K562 (cell line): Measurements from ENCODE around the gene MRI1. TPM values are rescaled to one million over a fixed set of nuclear protein-coding genes. Genes with fewer than 3 reads are reported as not detected.

Source experiments
- ATAC-seq: fragments of 200-7000 bp; cut with Tn5 transposase; 3 replicates; pipeline ENCODE4 v1.9.1; 2020; ENCODE audit warnings: moderate library complexity
- BruUV-seq: library from RNA; stranded (reverse); fragments of 400-500 nt; replicated peaks from 2 replicates; lab custom pipeline; 2021; lab: Mats Ljungman, UMichigan
- CTCF ChIA-PET: fragments of 300-600 bp; formaldehyde crosslinking; extraction: SDS; loops from one replicate; lab custom pipeline; 2021; ENCODE audit warnings: low intra/inter-chr PET ratio; lab: Yijun Ruan, JAX
- POLR2A ChIA-PET: fragments of 300-600, 350-650 bp; sonication (Branson Sonifier 250); formaldehyde crosslinking; extraction: SDS; loops from one replicate; lab custom pipeline; 2021; ENCODE audit warnings: antibody characterized with exemption, inconsistent platforms; lab: Yijun Ruan, JAX
- DNase-seq, 4 experiments: peaks; one replicate each; pipeline versions ENCODE4 v3.0.0 to v3.0.0-alpha.2; 2011 to 2018; ENCODE audit warnings: low spot score in 3 of 4, mixed read lengths in 3 of 4; ENCODE audit errors: extremely low read depth in 1 of 4
- FAIRE-seq: peaks from 2 replicates; lab custom pipeline; 2011; peaks lifted over from hg19 to GRCh38; lab: Jason Lieb, UNC
- H2AFZ ChIP-seq: 2 replicates; pipeline ENCODE4 v1.6.0; 2011; ENCODE audit warnings: low read depth, low read length, control low read depth, inconsistent platforms
- H3K27ac ChIP-seq: fragments of 200-600 bp; 3 replicates; pipeline ENCODE4 v1.8.0; 2011; ENCODE audit warnings: low read depth, mild to moderate bottlenecking, control low read depth, inconsistent platforms, low read length, moderate library complexity, mixed read lengths; ENCODE audit errors: extremely low read depth
- H3K27me3 ChIP-seq, 2 experiments: fragments of 300-600 bp in 1 of 2; 2 replicates in 1 of 2; 3 replicates in 1 of 2; pipeline versions ENCODE4 v1.6.0 to v1.8.0; 2011; ENCODE audit warnings: inconsistent platforms in 2 of 2, low read length in 2 of 2, mild to moderate bottlenecking in 1 of 2, mixed read lengths in 1 of 2, moderate library complexity in 1 of 2; ENCODE audit not compliant: control insufficient read depth in 2 of 2, insufficient read depth in 2 of 2
- H3K36me3 ChIP-seq: fragments of 300-600 bp; 3 replicates; pipeline ENCODE4 v1.8.0; 2011; ENCODE audit warnings: mild to moderate bottlenecking, low read length, inconsistent platforms; ENCODE audit not compliant: control insufficient read depth, insufficient read depth
- H3K4me1 ChIP-seq, 2 experiments: fragments of 200-600 bp in 1 of 2; replicated peaks in 1 of 2; 2 replicates in 1 of 2; 3 replicates in 1 of 2; pipeline versions ENCODE4 v1.5.1 to v1.8.0; 2011; ENCODE audit warnings: inconsistent platforms in 2 of 2, low read length in 2 of 2, mild to moderate bottlenecking in 1 of 2, mixed read lengths in 1 of 2, moderate library complexity in 1 of 2; ENCODE audit not compliant: control insufficient read depth in 2 of 2, insufficient read depth in 2 of 2
- H3K4me2 ChIP-seq: 2 replicates; pipeline ENCODE4 v1.6.1; 2011; ENCODE audit warnings: low read length, control low read depth, inconsistent platforms, mixed read lengths; ENCODE audit not compliant: insufficient read depth
- H3K4me3 ChIP-seq: fragments of 200-600 bp; sonication (generic), shearing (Covaris generic); 2 replicates; pipeline ENCODE4 v1.5.1; 2016; ENCODE audit warnings: control low read depth, inconsistent platforms
- H3K79me2 ChIP-seq: fragments of 200-600 bp; 3 replicates; pipeline ENCODE4 v1.8.0; 2011; ENCODE audit warnings: low read length, inconsistent platforms; ENCODE audit not compliant: control insufficient read depth, insufficient read depth
- H3K9ac ChIP-seq, 2 experiments: 2 replicates each; pipeline versions ENCODE4 v1.6.0 to v1.6.1; 2011; ENCODE audit warnings: low read depth in 2 of 2, low read length in 2 of 2, control low read depth in 1 of 2, inconsistent platforms in 1 of 2, mild to moderate bottlenecking in 1 of 2, mixed read lengths in 1 of 2; ENCODE audit not compliant: insufficient read depth in 1 of 2
- H3K9me1 ChIP-seq: one replicate; pipeline ENCODE4 v1.6.0; 2011; ENCODE audit warnings: inconsistent platforms, mild to moderate bottlenecking, low read length, moderate library complexity; ENCODE audit not compliant: control insufficient read depth, insufficient read depth
- H3K9me3 ChIP-seq: replicated peaks from 2 replicates; pipeline ENCODE4 v1.5.1; 2011; ENCODE audit warnings: low read depth, low read length, inconsistent platforms; ENCODE audit not compliant: control insufficient read depth, insufficient read depth
- H4K20me1 ChIP-seq: replicated peaks from 2 replicates; pipeline ENCODE4 v1.6.1; 2011; ENCODE audit warnings: low read length, inconsistent platforms, mixed read lengths; ENCODE audit not compliant: control insufficient read depth, insufficient read depth
- FOS ChIP-seq: IDR thresholded peaks from 3 replicates; pipeline ENCODE4 v1.6.1; 2011; ENCODE audit not compliant: insufficient read length; ENCODE audit errors: extremely low read depth
- JUN ChIP-seq, 2 experiments: sonication (generic) in 1 of 2; formaldehyde crosslinking in 1 of 2; IDR thresholded peaks; 2 replicates each; pipeline versions ENCODE4 v1.6.1 to v1.8.0; 2012 to 2022; ENCODE audit warnings: borderline replicate concordance in 2 of 2, mild to moderate bottlenecking in 2 of 2, improper control_type of control experiment in 1 of 2, low read depth in 1 of 2, low read length in 1 of 2, missing genetic modification reagents in 1 of 2
- NFIC ChIP-seq: fragments of 450-650 bp; IDR thresholded peaks from 2 replicates; pipeline ENCODE4 v1.6.1; 2017; ENCODE audit warnings: mild to moderate bottlenecking, inconsistent platforms
- ZBED1 ChIP-seq: IDR thresholded peaks from 2 replicates; pipeline ENCODE4 v1.6.1; 2014
- WGBS: fragments of 100-300 bp; shearing (Covaris generic); methylation state at CpG from one replicate; pipeline ENCODE4 v1.1.6; 2016; ENCODE audit warnings: low coverage, mixed read lengths; ENCODE audit not compliant: insufficient coverage; ENCODE audit errors: missing lambda C conversion rate; 5-methylcytosine and 5-hydroxymethylcytosine counted together
- in situ Hi-C: fragments of 300-500 bp; cut with MboI; formaldehyde crosslinking; loops from 4 replicates; pipeline ENCODE4 v1.15.0; 2018; ENCODE audit warnings: inconsistent platforms, mixed read lengths
- intact Hi-C: fragments of 100-400 bp; cut with micrococcal nuclease; formaldehyde crosslinking; loops from 2 replicates; pipeline ENCODE4 v1.14.2; 2022
- polyA plus RNA-seq, 8 experiments: library from polyadenylated mRNA; depleted of rRNA in 4 of 8; stranded (reverse) in 5 of 8; unstranded in 3 of 8; fragments of >200 nt; fragmentation: Nextera tagmentation in 2 of 8; fragmentation: Illumina TruSeq in 1 of 8; extraction: Ambion mirVana in 2 of 8; extraction: Trizol in 1 of 8; gene quantifications; 2 replicates each; pipeline versions ENCODE4 v1.2.1 to v1.2.3, GENCODE V29; 2011 to 2014; ENCODE audit warnings: inconsistent platforms in 1 of 8, missing spikeins in 1 of 8
- total RNA-seq, 7 experiments: library from RNA; depleted of rRNA in 6 of 7; stranded (reverse); fragments of >200 nt in 6 of 7; fragmentation: Illumina TruSeq in 2 of 7; extraction: Trizol in 2 of 7; gene quantifications; 2 replicates each; pipeline versions ENCODE4 v1.2.1 to v1.2.3, GENCODE V29; 2011 to 2021; ENCODE audit warnings: low replicate concordance in 1 of 7
- TF ChIP-seq, protein P1 (sequence below): sonication (generic); formaldehyde crosslinking; IDR thresholded peaks from 2 replicates; pipeline ENCODE4 v1.8.0; 2023; ENCODE audit warnings: mild to moderate bottlenecking, missing genetic modification reagents

The MRI1 gene
- total and polyA plus RNA-seq, 9 of the 15 experiments (the other 6 are each of a cell fraction or from before 2014, with no cell fraction given): 5.5 to 57.4 (median 28.2) TPM

DNA sequence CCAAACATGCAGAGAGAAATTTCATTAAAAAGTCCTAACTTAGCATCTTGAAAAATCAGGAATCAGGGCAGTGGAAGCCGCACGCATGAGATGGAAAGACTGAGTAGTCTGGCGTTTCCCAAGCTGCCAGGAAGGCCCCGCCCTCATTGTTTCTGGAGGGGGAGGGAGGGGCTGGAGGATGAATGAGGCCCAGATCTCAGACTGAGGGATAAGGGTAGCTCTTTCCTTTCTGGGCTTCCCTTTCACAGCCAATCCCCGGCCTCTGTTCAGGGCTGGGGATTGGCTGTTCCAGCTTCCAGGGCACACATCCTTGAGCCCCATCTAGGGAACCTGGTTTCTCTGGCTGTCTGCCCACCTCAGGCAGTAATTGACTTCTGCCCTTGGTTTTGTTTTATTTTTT, 17.2 kb downstream of the MRI1 start (continued):
- TF ChIP-seq JUN (IDR thresholded peaks at IDR 0.05; ENCODE audit: borderline replicate concordance, low read depth, low read length): peak; percentile 44; the same call in 1 of the 2 replicates
- TF ChIP-seq JUN (CRISPR knock-in tag; IDR thresholded peaks at IDR 0.05; ENCODE audit: borderline replicate concordance): no peak
- TF ChIP-seq, all 486 proteins: peak for 7

DNA sequence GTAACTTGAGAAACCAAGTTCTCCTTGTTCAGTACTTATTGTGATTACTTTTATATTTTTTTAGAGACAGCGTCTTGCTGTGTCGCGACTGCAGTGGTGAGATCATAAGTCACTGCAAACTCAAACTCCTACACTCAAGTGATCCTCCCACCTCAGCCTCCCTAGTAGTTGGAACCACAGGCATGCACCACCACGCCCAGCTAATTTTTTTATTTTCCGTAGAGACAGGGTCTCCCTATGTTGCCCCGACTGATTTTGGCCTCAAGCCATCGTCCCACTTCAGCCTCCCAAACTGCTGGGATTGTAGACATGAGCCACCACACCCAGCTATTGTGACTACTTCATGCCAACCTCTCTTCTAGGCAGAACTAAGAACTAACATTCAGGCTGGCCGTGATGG, 18.2 kb downstream of the MRI1 start:
- H3K9me1 ChIP-seq: no peaks in the 10 kb centered on the region
- no peaks in the 10 kb centered on the region for H3K79me2 ChIP-seq
- in situ Hi-C loops (no loop called here), intact Hi-C loops (no loop called here)
- POLR2A ChIA-PET: interaction anchor here (0.6 to 0.7 kb wide), 2 partner anchors 10 to 79 kb away, joined by 3 read pairs; no protein-coding TSS in a partner anchor
- no peak overlapping the region for H3K27ac ChIP-seq
- FAIRE-seq (no peak), ATAC-seq (no peak), DNase-seq (no peak)
- 0 out of 2 replicates have a peak overlapping the region, but pooled peaks have one; percentile 21 for H2AFZ ChIP-seq
- H3K4me2 ChIP-seq: no peak overlapping the region
- no peaks in the 10 kb centered on the region for H3K27me3 ChIP-seq
- H3K36me3 ChIP-seq: peaks cover 19% of the 10 kb centered on the region; the same call in 2 of the 3 replicates
- no peaks in the 10 kb centered on the region for H3K9me3 ChIP-seq
- H3K4me3 ChIP-seq: no peak overlapping the region
- BruUV-seq: no TSS peak
- H3K4me1 ChIP-seq: peaks cover 7 to 17% of the 10 kb centered on the region in 2 experiments; a peak in 4 of 5 replicates
- no peaks in the 10 kb centered on the region for H4K20me1 ChIP-seq
- WGBS: 46% methylated on average over 8 of the region's 8 CpGs
- CTCF ChIA-PET: interaction anchor here (0.6 kb wide), 1 partner anchor 24 kb away, joined by 3 read pairs; no protein-coding TSS in a partner anchor
- no peak overlapping the region for H3K9ac ChIP-seq
- TF ChIP-seq NFIC (peak; percentile 64), FOS (no peak), ZBED1 (peak; percentile 42; the same call in 1 of the 2 replicates)
- TF ChIP-seq, protein P1, sequence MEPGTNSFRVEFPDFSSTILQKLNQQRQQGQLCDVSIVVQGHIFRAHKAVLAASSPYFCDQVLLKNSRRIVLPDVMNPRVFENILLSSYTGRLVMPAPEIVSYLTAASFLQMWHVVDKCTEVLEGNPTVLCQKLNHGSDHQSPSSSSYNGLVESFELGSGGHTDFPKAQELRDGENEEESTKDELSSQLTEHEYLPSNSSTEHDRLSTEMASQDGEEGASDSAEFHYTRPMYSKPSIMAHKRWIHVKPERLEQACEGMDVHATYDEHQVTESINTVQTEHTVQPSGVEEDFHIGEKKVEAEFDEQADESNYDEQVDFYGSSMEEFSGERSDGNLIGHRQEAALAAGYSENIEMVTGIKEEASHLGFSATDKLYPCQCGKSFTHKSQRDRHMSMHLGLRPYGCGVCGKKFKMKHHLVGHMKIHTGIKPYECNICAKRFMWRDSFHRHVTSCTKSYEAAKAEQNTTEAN (CRISPR knock-in tag): no peak
